NOMO-1 treated with dmso at 0.1 percent for 144 hours (cell line): ENCODE results near the gene CRADD.

Experiments
- DNase-seq: peaks from one replicate; lab custom pipeline; 2025; ENCODE audit not compliant: unreplicated experiment; lab: John Stamatoyannopoulos, UW

CRADD gene

GRCh38 chr12:93892423-93893268 is 215.5 kb downstream of the CRADD start:
- DNase-seq: no peak

GRCh38 chr12:93894391-93895088 is 217.4 kb downstream of the CRADD start:
- DNase-seq: peak; percentile 25

- DNase-seq: no peak
These were observed 217.9 kb downstream of the CRADD start for GRCh38 chr12:93895089-93895445.

- DNase-seq: no peak
These were observed 219.3 kb downstream of the CRADD start for GRCh38 chr12:93896427-93896826.

- no peak for DNase-seq
These were observed 219.8 kb downstream of the CRADD start for GRCh38 chr12:93896952-93897351.

- DNase-seq: no peak
These were observed 224.6 kb downstream of the CRADD start for GRCh38 chr12:93901739-93902138.

- no peak for DNase-seq
These were observed 225.0 kb downstream of the CRADD start for GRCh38 chr12:93902192-93902591.

- DNase-seq: no peak
These were observed 225.8 kb downstream of the CRADD start for GRCh38 chr12:93902736-93903562.

GRCh38 chr12:93904124-93904523 is 226.9 kb downstream of the CRADD start:
- no peak for DNase-seq

GRCh38 chr12:93908264-93908663 is 231.1 kb downstream of the CRADD start:
- DNase-seq: no peak

GRCh38 chr12:93908846-93909567 is 231.8 kb downstream of the CRADD start:
- no peak for DNase-seq

GRCh38 chr12:93911396-93911795 is 234.2 kb downstream of the CRADD start:
- no peak for DNase-seq

- no peak for DNase-seq
These were observed 235.0 kb downstream of the CRADD start for GRCh38 chr12:93912086-93912733.

- no peak for DNase-seq
These were observed 236.7 kb downstream of the CRADD start for GRCh38 chr12:93913845-93914244.

GRCh38 chr12:93914281-93914680 is 237.1 kb downstream of the CRADD start:
- DNase-seq: no peak

- DNase-seq: no peak
These were observed 238.2 kb downstream of the CRADD start for GRCh38 chr12:93915411-93915810.

GRCh38 chr12:93916402-93916801 is 239.2 kb downstream of the CRADD start:
- DNase-seq: no peak

- no peak for DNase-seq
These were observed 241.1 kb downstream of the CRADD start for GRCh38 chr12:93918262-93918661.

- DNase-seq: no peak
These were observed 241.7 kb downstream of the CRADD start for GRCh38 chr12:93918900-93919299.

- no peak for DNase-seq
These were observed 244.3 kb downstream of the CRADD start for GRCh38 chr12:93921521-93921920.
